ENCODE measurements around the gene CDH15.
"Not testable (repeated sequence)": the region's sequence is repeated elsewhere in the genome, so short reads cannot be mapped to it uniquely, and the experiment has no call there.

CDH15 gene

GRCh38 chr16:89188471-89189357 lies 17.2 kb downstream of the CDH15 start:
- not testable (repeated sequence) for DNase-seq

GRCh38 chr16:89189358-89190025 lies 17.9 kb downstream of the CDH15 start:
- no peak for DNase-seq

GRCh38 chr16:89190150-89190958 lies 18.8 kb downstream of the CDH15 start:
- DNase-seq = no peak

GRCh38 chr16:89191033-89191900 lies 19.7 kb downstream of the CDH15 start:
- DNase-seq = no peak

GRCh38 chr16:89191901-89192185 lies 20.3 kb downstream of the CDH15 start:
- DNase-seq = no peak

- DNase-seq = peak; percentile 85
Observed at GRCh38 chr16:89192186-89192955, 20.8 kb downstream of the CDH15 start.

GRCh38 chr16:89192956-89193575 lies 21.5 kb downstream of the CDH15 start:
- peak; percentile 61 for DNase-seq

GRCh38 chr16:89193576-89194293 lies 22.2 kb downstream of the CDH15 start:
- no peak for DNase-seq

- DNase-seq = no peak
Observed at GRCh38 chr16:89194340-89195311, 23.1 kb downstream of the CDH15 start.

GRCh38 chr16:89195521-89196171 lies 24.1 kb downstream of the CDH15 start:
- DNase-seq = no peak

GRCh38 chr16:89197033-89197632 lies 25.6 kb downstream of the CDH15 start:
- DNase-seq = no peak

- no peak for DNase-seq
Observed at GRCh38 chr16:89197633-89198416, 26.3 kb downstream of the CDH15 start.

- DNase-seq = no peak
Observed at GRCh38 chr16:89198417-89199240, 27.1 kb downstream of the CDH15 start.

GRCh38 chr16:89199241-89200123 lies 27.9 kb downstream of the CDH15 start:
- no peak for DNase-seq

- no peak for DNase-seq
Observed at GRCh38 chr16:89200124-89200849, 28.7 kb downstream of the CDH15 start, which contains the start of gene SLC22A31. SLC22A31 (minus strand) TSS chr16:89200537; CDS start chr16:89200501, 36 bp downstream.
